Thyroid gland (tissue), 4 donors: ENCODE results near the gene EBF3. TPM values are rescaled to one million over a fixed set of nuclear protein-coding genes. Genes with fewer than 3 reads are reported as not detected.
"Not testable (repeated sequence)": the region's sequence is repeated elsewhere in the genome, so short reads cannot be mapped to it uniquely, and the experiment has no call there.

Experiments used
- DNase-seq, 2 donors: peaks; one replicate each; pipeline ENCODE4 v3.0.0-alpha.2; 2019
- H3K27ac ChIP-seq, 3 donors: fragments of 200-600 bp; sonication (generic); 1 replicate in 2 of 3; 2 replicates in 1 of 3; pipeline ENCODE4 v1.5.1; 2016 to 2019; ENCODE audit warnings: mild to moderate bottlenecking in 1 of 3, moderate library complexity in 1 of 3
- H3K27me3 ChIP-seq: fragments of 200-600 bp; sonication (generic); one replicate; pipeline ENCODE4 v1.5.1; 2019
- H3K36me3 ChIP-seq, 2 donors: fragments of 200-600 bp; sonication (generic); one replicate each; pipeline ENCODE4 v1.5.1; 2016 to 2019
- H3K4me1 ChIP-seq, 2 donors: fragments of 200-600 bp; sonication (generic); one replicate each; pipeline ENCODE4 v1.5.1; 2017 to 2019
- H3K4me3 ChIP-seq, 3 donors: fragments of 200-600 bp; sonication (generic); replicated peaks in 1 of 3; 1 replicate in 2 of 3; 2 replicates in 1 of 3; pipeline ENCODE4 v1.5.1; 2016; ENCODE audit warnings: mild to moderate bottlenecking in 1 of 3
- H3K9me3 ChIP-seq: fragments of 200-600 bp; sonication (generic); one replicate; pipeline ENCODE4 v1.5.1; 2017
- POLR2A ChIP-seq, 2 donors: fragments of 450-650 bp; IDR thresholded peaks; one replicate each; pipeline ENCODE4 v1.6.1; 2017; ENCODE audit warnings: antibody characterized with exemption in 2 of 2, mild to moderate bottlenecking in 2 of 2, moderate library complexity in 1 of 2
- WGBS, 2 donors: methylation state at CpG; one replicate each; pipeline ENCODE4 v1.1.5; 2017; 5-methylcytosine and 5-hydroxymethylcytosine counted together
- intact Hi-C: fragments of 100-400 bp; cut with DNase I; formaldehyde crosslinking; loops from one replicate; pipeline ENCODE4 v1.15.1; 2023
- total RNA-seq, 4 donors: library from RNA; depleted of rRNA; stranded (reverse); fragments of >200 nt; gene quantifications; one replicate each; pipeline ENCODE4 v1.2.3, GENCODE V29; 2016
- TF ChIP-seq, protein P1 (sequence below), 6 experiments: fragments of 200-600 bp in 3 of 6; fragments of 450-650 bp in 3 of 6; sonication (generic) in 3 of 6; IDR thresholded peaks; one replicate each; pipeline ENCODE4 v1.5.1; 2016 to 2019; ENCODE audit warnings: antibody characterized with exemption in 6 of 6, mild to moderate bottlenecking in 2 of 6, inconsistent platforms in 1 of 6, moderate library complexity in 1 of 6

EBF3 gene
- total RNA-seq, 4 donors from 2014 or later: 6.8 to 12.5 (median 8.8) TPM

DNA sequence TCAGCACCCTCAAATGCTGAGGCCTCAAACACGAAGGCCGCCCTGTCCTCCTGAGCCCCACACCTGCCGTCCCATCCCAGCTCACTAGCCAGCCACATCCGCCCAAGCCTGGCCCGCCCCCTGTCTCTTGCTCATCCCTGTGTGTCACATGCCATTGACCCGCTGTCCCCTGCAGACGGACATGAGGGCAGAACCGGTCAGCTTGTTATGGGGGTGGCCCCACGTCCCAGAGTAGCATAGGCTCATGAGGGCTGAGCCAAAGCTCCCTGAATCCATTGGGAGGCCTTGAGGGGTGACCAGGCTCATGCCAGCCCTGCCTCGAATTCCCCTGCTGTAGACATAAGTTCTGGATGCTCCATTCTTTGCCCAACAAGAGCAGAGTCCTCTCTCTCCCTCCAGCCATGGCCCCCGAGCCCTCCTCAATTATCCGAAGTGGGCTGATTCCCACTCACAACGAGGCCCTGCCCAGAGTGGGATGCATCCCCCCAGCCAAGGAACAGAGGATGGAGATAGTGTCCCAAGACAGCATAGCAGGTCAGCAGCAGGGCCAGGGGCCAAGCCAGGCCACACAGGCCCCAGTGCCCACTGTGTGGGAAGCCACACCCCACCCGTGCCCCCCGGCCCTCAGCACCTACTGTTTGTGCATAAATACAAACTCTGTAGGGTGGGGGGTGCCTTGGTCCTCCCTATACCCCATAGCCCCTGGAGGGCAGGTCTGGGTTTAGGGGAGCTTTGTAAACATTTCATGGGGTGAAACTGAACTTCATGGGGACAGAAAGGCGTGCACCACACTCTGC, 42.1 kb downstream of the EBF3 start:
- TF ChIP-seq, protein P1, sequence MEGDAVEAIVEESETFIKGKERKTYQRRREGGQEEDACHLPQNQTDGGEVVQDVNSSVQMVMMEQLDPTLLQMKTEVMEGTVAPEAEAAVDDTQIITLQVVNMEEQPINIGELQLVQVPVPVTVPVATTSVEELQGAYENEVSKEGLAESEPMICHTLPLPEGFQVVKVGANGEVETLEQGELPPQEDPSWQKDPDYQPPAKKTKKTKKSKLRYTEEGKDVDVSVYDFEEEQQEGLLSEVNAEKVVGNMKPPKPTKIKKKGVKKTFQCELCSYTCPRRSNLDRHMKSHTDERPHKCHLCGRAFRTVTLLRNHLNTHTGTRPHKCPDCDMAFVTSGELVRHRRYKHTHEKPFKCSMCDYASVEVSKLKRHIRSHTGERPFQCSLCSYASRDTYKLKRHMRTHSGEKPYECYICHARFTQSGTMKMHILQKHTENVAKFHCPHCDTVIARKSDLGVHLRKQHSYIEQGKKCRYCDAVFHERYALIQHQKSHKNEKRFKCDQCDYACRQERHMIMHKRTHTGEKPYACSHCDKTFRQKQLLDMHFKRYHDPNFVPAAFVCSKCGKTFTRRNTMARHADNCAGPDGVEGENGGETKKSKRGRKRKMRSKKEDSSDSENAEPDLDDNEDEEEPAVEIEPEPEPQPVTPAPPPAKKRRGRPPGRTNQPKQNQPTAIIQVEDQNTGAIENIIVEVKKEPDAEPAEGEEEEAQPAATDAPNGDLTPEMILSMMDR (IDR thresholded peaks at IDR 0.05): no peak
- no peak for TF ChIP-seq POLR2A (IDR thresholded peaks at IDR 0.05)
- H3K4me1 ChIP-seq: no peaks in the 10 kb centered on the region
- no peaks in the 10 kb centered on the region for H3K27me3 ChIP-seq
- no peaks in the 10 kb centered on the region for H3K9me3 ChIP-seq
- H3K36me3 ChIP-seq: no peaks in the 10 kb centered on the region
- no peak overlapping the region for H3K4me3 ChIP-seq
- 84 to 94% methylated on average over 14 to 15 of the region's 16 CpGs for WGBS, 2 donors
- no peak for DNase-seq
- intact Hi-C loops: no loop called here
- no peak overlapping the region for H3K27ac ChIP-seq

DNA sequence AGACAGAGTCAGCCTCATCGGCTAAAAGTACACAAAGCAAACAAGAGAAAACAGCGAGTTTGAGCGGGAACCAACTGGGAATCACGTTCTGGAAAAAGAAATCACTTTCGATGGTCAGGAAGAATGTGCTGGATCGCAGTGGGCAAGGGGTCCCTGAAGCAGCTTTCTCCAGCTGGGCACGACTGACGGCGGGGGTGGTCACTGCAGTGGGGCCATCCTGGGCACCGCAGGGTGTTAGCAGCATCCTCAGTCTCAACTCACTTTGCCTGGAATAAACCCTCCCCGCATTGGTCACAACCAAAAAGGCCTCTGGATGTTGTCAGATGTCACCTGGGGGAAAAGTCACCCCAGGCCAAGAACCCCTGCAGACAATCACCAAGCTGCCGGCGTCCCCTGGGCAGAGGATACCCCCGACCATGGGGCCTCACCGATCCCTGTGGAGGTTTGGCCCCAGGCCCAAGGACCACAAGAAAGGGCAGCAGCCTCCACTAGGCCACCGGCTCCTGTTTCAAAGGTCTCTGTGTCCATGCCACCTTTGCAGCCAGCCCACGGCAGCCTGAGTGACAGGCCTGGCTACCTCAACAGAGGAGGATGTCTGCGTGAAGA, 42.9 kb downstream of the EBF3 start:
- DNase-seq: no peak
- WGBS, 2 donors: 77 to 84% methylated on average over 11 to 13 of the region's 18 CpGs
- no peak overlapping the region for H3K27ac ChIP-seq
- H3K27me3 ChIP-seq: no peaks in the 10 kb centered on the region
- no peaks in the 10 kb centered on the region for H3K36me3 ChIP-seq
- H3K4me1 ChIP-seq: no peaks in the 10 kb centered on the region
- TF ChIP-seq POLR2A (IDR thresholded peaks at IDR 0.05): no peak
- TF ChIP-seq, protein P1 (IDR thresholded peaks at IDR 0.05): no peak
- H3K9me3 ChIP-seq: no peaks in the 10 kb centered on the region
- intact Hi-C loops: no loop called here
- H3K4me3 ChIP-seq: no peak overlapping the region

DNA sequence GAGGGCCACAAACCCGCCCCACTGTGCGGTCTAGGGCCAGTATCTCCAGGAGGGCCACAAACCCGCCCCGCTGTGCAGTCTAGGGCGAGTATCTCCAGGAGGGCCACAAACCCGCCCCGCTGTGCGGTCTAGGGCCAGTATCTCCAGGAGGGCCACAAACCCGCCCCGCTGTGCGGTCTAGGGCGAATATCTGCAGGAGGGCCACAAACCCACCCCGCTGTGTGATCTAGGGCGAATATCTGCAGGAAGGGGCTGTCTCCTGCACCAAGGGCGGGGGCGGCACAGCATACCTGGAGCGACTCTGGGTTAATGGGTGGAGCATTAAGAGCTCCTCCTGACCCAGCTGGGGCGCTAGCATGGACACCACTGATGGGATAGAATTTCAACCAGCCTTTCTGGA, 43.9 kb downstream of the EBF3 start:
- H3K4me3 ChIP-seq, H3K36me3 ChIP-seq, H3K27ac ChIP-seq, H3K27me3 ChIP-seq, DNase-seq, H3K4me1 ChIP-seq, intact Hi-C loops, H3K9me3 ChIP-seq: not testable (repeated sequence)
- 96 to 98% methylated on average over 10 of the region's 18 CpGs for WGBS, 2 donors

DNA sequence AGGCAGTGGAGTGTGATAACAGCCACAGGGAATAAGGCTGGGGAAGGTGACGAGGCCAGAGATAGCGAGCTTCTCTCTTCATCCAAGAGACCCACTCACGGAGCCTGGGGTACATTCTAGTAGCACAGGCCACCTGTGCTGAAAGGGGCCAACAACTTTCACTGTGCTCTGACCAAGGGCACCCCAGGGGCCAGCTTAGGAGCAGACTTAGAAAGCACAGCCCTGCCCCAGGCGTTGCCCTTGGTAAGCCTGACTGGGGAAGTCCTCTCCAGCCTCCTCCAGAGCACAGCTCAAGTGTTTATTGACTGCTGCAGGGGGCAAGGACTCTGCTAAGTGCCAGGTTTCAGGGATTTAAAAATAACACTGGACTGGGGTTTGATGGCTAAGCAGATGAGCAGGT, 44.7 kb downstream of the EBF3 start:
- no peak for DNase-seq
- Histone ChIP-seq H3K9me3 (no peaks in the 10 kb centered on the region), H3K4me3 (no peak overlapping the region), H3K27me3 (no peaks in the 10 kb centered on the region), H3K36me3 (no peaks in the 10 kb centered on the region), H3K27ac (no peak overlapping the region), H3K4me1 (no peaks in the 10 kb centered on the region)
- TF ChIP-seq, protein P1 (IDR thresholded peaks at IDR 0.05): no peak
- TF ChIP-seq POLR2A (IDR thresholded peaks at IDR 0.05): no peak
- WGBS, 2 donors: 77 to 85% methylated on average over 3 to 4 of the region's 4 CpGs
- intact Hi-C loops: no loop called here

DNA sequence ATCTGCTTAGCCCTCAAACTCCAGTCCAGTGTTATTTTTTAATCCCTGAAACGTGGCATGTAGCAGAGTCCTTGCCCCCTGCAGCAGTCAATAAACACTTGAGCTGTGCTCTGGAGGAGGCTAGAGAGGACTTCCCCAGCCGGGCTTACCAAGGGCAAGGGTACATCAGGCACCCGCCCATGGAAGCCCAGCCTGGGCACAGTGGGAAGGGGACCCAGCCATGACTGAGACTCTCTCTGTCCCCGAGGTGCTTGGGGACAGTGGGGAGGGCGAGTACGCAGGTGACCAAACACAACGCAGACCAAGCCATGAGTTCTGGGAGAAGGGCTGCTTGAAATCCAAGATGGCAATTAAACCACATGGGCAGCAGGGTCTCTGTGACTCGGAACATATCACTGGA, 45.2 kb downstream of the EBF3 start:
- Histone ChIP-seq H3K4me1 (no peaks in the 10 kb centered on the region), H3K27me3 (no peaks in the 10 kb centered on the region), H3K27ac (no peak overlapping the region), H3K9me3 (no peaks in the 10 kb centered on the region), H3K4me3 (no peak overlapping the region), H3K36me3 (no peaks in the 10 kb centered on the region)
- intact Hi-C loops: no loop called here
- 86 to 93% methylated on average over 8 of the region's 8 CpGs for WGBS, 2 donors
- DNase-seq: no peak
- TF ChIP-seq, protein P1 (IDR thresholded peaks at IDR 0.05): no peak
- TF ChIP-seq POLR2A (IDR thresholded peaks at IDR 0.05): no peak
